Nephron progenitor cell (in vitro differentiated cells): ENCODE measurements around the gene MAML2.
A peak's percentile ranks its signal among the peaks of the same experiment; 100 is the strongest.
"Not testable (repeated sequence)": the region's sequence is repeated elsewhere in the genome, so short reads cannot be mapped to it uniquely, and the experiment has no call there.

Source experiments
- DNase-seq: peaks from one replicate; pipeline ENCODE4 v3.0.0; 2021
- H3K27ac Mint-ChIP-seq: 2 replicates; pipeline ENCODE4 v1.8.0; 2021; ENCODE audit warnings: mild to moderate bottlenecking, moderate library complexity, mixed read lengths
- H3K27me3 Mint-ChIP-seq: 2 replicates; pipeline ENCODE4 v1.8.0; 2021; ENCODE audit warnings: mild to moderate bottlenecking, low read depth, mixed read lengths; ENCODE audit not compliant: poor library complexity
- H3K36me3 Mint-ChIP-seq: 2 replicates; pipeline ENCODE4 v1.8.0; 2021; ENCODE audit warnings: low read depth, mixed read lengths
- H3K4me1 Mint-ChIP-seq: 2 replicates; pipeline ENCODE4 v1.8.0; 2021; ENCODE audit warnings: mixed read lengths
- H3K4me3 Mint-ChIP-seq: 2 replicates; pipeline ENCODE4 v1.8.0; 2021; ENCODE audit warnings: mild to moderate bottlenecking, moderate library complexity, mixed read lengths
- H3K9me3 Mint-ChIP-seq: 2 replicates; pipeline ENCODE4 v1.8.0; 2021; ENCODE audit warnings: mild to moderate bottlenecking, moderate library complexity, mixed read lengths
- TF ChIP-seq, protein P1 (sequence below): fragments of 200-600 bp; sonication (generic); IDR thresholded peaks from 2 replicates; pipeline ENCODE4 v1.5.0; 2021; ENCODE audit warnings: antibody characterized with exemption

MAML2 gene

GRCh38 chr11:96292291-96293010 is 50.5 kb downstream of the MAML2 start:
- Mint-ChIP-seq H3K27ac (no peak overlapping the region), H3K4me1 (peaks cover 7% of the 10 kb centered on the region), H3K27me3 (no peaks in the 10 kb centered on the region), H3K36me3 (no peaks in the 10 kb centered on the region), H3K9me3 (no peaks in the 10 kb centered on the region), H3K4me3 (no peak overlapping the region)
- TF ChIP-seq, protein P1, sequence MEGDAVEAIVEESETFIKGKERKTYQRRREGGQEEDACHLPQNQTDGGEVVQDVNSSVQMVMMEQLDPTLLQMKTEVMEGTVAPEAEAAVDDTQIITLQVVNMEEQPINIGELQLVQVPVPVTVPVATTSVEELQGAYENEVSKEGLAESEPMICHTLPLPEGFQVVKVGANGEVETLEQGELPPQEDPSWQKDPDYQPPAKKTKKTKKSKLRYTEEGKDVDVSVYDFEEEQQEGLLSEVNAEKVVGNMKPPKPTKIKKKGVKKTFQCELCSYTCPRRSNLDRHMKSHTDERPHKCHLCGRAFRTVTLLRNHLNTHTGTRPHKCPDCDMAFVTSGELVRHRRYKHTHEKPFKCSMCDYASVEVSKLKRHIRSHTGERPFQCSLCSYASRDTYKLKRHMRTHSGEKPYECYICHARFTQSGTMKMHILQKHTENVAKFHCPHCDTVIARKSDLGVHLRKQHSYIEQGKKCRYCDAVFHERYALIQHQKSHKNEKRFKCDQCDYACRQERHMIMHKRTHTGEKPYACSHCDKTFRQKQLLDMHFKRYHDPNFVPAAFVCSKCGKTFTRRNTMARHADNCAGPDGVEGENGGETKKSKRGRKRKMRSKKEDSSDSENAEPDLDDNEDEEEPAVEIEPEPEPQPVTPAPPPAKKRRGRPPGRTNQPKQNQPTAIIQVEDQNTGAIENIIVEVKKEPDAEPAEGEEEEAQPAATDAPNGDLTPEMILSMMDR = no peak
- no peak for DNase-seq

DNA sequence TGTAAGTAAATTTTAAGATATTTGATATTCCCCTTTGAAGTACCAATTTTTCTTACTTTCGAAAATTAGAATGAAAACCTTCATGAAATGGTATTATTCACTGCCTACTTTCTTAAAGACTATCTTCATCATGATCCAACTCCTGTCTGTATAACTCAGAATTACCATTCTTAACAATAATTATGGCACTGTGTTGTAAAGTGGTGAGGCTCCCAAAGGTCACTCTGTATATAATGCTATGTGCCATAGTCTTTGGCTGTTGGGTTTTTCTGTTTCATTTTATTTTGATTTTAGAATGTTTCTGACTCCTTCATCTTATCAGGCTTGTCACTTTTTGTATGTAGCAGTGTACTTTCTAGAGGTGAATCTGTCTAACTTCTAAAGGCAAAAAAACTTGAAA is 52.4 kb downstream of the MAML2 start:
- no peaks in the 10 kb centered on the region for H3K27me3 Mint-ChIP-seq
- H3K4me3 Mint-ChIP-seq = no peak overlapping the region
- peaks cover 8% of the 10 kb centered on the region for H3K36me3 Mint-ChIP-seq
- peaks cover 7% of the 10 kb centered on the region for H3K4me1 Mint-ChIP-seq
- DNase-seq = no peak
- no peak overlapping the region for H3K27ac Mint-ChIP-seq
- TF ChIP-seq, protein P1 = no peak
- H3K9me3 Mint-ChIP-seq = peaks cover 6% of the 10 kb centered on the region

DNA sequence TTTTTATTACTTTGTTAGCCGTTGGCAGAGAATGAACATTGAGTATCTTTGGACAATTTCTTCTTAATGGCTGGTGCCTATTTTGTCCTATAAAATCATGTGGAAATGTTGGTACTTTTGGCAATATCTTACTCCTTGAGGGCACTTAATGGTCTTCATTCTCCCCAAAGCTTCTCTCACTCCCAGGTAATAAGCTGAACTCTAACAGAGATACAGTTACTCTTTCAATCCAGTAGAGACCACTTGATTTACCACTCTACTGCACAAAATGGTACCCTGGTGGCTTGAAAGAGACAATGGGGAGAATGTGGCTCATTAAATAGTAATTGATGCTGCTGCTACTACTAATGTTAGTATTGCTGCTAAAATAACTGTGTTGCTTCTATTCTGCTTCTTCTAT is 53.0 kb downstream of the MAML2 start:
- Mint-ChIP-seq H3K4me1 (peaks cover 7% of the 10 kb centered on the region), H3K27me3 (no peaks in the 10 kb centered on the region), H3K9me3 (peaks cover 12% of the 10 kb centered on the region)

GRCh38 chr11:96288915-96289314 is 54.1 kb downstream of the MAML2 start:
- no peak overlapping the region for H3K4me3 Mint-ChIP-seq
- H3K27me3 Mint-ChIP-seq = no peaks in the 10 kb centered on the region
- peaks cover 22% of the 10 kb centered on the region for H3K36me3 Mint-ChIP-seq
- peaks cover 12% of the 10 kb centered on the region for H3K9me3 Mint-ChIP-seq
- TF ChIP-seq, protein P1 = no peak
- peaks cover 7% of the 10 kb centered on the region for H3K4me1 Mint-ChIP-seq
- DNase-seq = no peak
- H3K27ac Mint-ChIP-seq = no peak overlapping the region

More for the DNA sequence above, 53.0 kb downstream of the MAML2 start:
- Mint-ChIP-seq H3K36me3 (peaks cover 14% of the 10 kb centered on the region), H3K27ac (no peak overlapping the region), H3K4me3 (no peak overlapping the region)
- TF ChIP-seq, protein P1 = no peak
- no peak for DNase-seq

- TF ChIP-seq, protein P1 = no peak
- Mint-ChIP-seq H3K27ac (peak overlapping the region; percentile 60), H3K9me3 (peaks cover 12% of the 10 kb centered on the region), H3K27me3 (no peaks in the 10 kb centered on the region), H3K4me3 (no peak overlapping the region), H3K4me1 (peaks cover 7% of the 10 kb centered on the region), H3K36me3 (peaks cover 27% of the 10 kb centered on the region)
- no peak for DNase-seq
Measured at GRCh38 chr11:96287822-96288439, 55.1 kb downstream of the MAML2 start.

DNA sequence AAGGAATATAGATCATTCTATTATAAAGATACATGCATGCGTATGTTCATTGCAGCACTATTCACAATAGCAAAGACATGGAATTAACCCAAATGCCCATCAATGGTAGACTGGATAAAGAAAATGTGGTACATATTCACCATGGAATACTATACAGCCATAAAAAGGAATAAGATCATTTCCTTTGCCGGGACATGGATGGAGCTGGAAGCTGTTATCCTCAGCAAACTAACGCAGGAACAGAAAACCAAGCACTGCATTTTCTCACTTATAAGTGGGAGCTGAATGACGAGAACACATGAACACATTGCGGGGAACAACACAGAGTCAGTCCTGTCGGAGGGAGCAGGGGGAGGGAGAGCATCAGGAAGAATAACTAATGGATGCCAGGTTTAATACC is 57.0 kb downstream of the MAML2 start:
- Mint-ChIP-seq H3K36me3 (peaks cover 42% of the 10 kb centered on the region), H3K4me1 (peaks cover 11% of the 10 kb centered on the region), H3K9me3 (peaks cover 12% of the 10 kb centered on the region)
- not testable (repeated sequence) for H3K27ac Mint-ChIP-seq, H3K27me3 Mint-ChIP-seq, H3K4me3 Mint-ChIP-seq, DNase-seq
